Activated CD4-positive, alpha-beta memory T cell treated with anti-CD3 and anti-CD28 coated beads, Interleukin-2, amount 10 ng/mL, durations not matched to agents 7 days and 5 days (primary cell): ENCODE measurements around the gene NBEAL1. TPM values are rescaled to one million over a fixed set of nuclear protein-coding genes. Genes with fewer than 3 reads are reported as not detected.
"Not testable (repeated sequence)": the region's sequence is repeated elsewhere in the genome, so short reads cannot be mapped to it uniquely, and the experiment has no call there.

Experiments
- CTCF ChIA-PET: fragments of 350-600 bp; sonication (Branson Sonifier 250); formaldehyde crosslinking; loops from one replicate; lab custom pipeline; 2021; ENCODE audit warnings: antibody characterized with exemption, inconsistent platforms; lab: Charles Lee
- POLR2A ChIA-PET: fragments of 350-600 bp; sonication (Branson Sonifier 250); formaldehyde crosslinking; loops from one replicate; lab custom pipeline; 2021; ENCODE audit warnings: antibody characterized with exemption; lab: Charles Lee
- DNase-seq: peaks from one replicate; pipeline ENCODE4 v3.0.0-alpha.2; 2020
- H3K27ac Mint-ChIP-seq: one replicate; pipeline ENCODE4 v1.8.0; 2021; ENCODE audit warnings: mild to moderate bottlenecking, mixed read lengths
- H3K27me3 Mint-ChIP-seq: one replicate; pipeline ENCODE4 v1.8.0; 2021; ENCODE audit warnings: mixed read lengths
- H3K36me3 Mint-ChIP-seq: one replicate; pipeline ENCODE4 v1.8.0; 2021; ENCODE audit warnings: low read depth, mixed read lengths
- H3K4me1 Mint-ChIP-seq: one replicate; pipeline ENCODE4 v1.8.0; 2021; ENCODE audit warnings: mixed read lengths
- H3K4me3 Mint-ChIP-seq: one replicate; pipeline ENCODE4 v1.8.0; 2021; ENCODE audit warnings: mild to moderate bottlenecking, mixed read lengths
- H3K9me3 Mint-ChIP-seq: one replicate; pipeline ENCODE4 v1.8.0; 2021; ENCODE audit warnings: mixed read lengths
- total RNA-seq, 2 experiments: library from RNA; stranded (reverse); gene quantifications; one replicate each; pipeline ENCODE4 v1.2.3, GENCODE V29; 2021

The NBEAL1 gene
- total RNA-seq, 2 experiments from 2014 or later: 11.6 to 13.3 TPM

GRCh38 chr2:203209538-203209937, 194.9 kb downstream of the NBEAL1 start:
- no peak overlapping the region for H3K27ac Mint-ChIP-seq
- H3K4me3 Mint-ChIP-seq: no peak overlapping the region
- CTCF ChIA-PET: no interaction called here

DNA sequence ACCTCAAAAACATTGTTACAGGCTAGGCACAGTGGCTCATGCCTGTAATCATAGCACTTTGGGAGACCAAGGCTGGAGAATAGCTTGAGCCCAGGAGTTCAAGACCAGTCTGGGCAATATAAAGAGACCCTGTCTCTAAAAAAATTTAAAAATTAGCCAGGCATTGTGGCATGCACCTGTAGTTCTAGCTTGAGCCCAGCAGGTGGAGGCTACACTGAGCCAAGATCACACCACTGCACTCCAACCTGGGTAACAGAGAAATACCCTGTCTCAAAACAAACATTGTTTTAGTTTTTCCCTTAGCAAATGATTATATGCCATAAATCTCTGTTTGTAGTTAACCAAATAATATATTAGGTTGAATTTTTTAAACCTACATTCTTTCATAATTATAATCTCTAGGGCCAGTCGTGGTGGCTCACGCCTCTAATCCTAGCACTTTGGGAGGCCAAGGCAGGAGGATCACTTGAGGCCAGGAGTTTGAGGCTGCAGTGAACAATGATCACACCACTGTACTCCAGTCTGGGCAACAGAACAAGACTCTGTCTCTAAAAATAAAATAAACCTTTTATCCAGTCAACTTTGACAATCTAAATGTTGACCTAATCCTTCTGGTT, 210.9 kb downstream of the NBEAL1 start:
- Mint-ChIP-seq H3K9me3 (no peaks in the 10 kb centered on the region), H3K27ac (no peak overlapping the region), H3K36me3 (no peaks in the 10 kb centered on the region), H3K4me1 (no peaks in the 10 kb centered on the region), H3K4me3 (no peak overlapping the region), H3K27me3 (no peaks in the 10 kb centered on the region)
- CTCF ChIA-PET: interaction anchor here (0.6 to 4.8 kb wide), 8 partner anchors 9 to 589 kb away, joined by 3 to 31 read pairs (median 4); partner anchors contain the start of gene CYP20A1
- POLR2A ChIA-PET: interaction anchor here (1.2 to 2.9 kb wide), 2 partner anchors 13 to 14 kb away, joined by 4 to 13 read pairs; partner anchors contain the start of gene CYP20A1
- DNase-seq: peak; percentile 40

More at GRCh38 chr2:203209538-203209937, 194.9 kb downstream of the NBEAL1 start:
- H3K4me1 Mint-ChIP-seq: peaks cover 3% of the 10 kb centered on the region
- no peak for DNase-seq
- H3K9me3 Mint-ChIP-seq: no peaks in the 10 kb centered on the region
- peaks cover 4% of the 10 kb centered on the region for H3K36me3 Mint-ChIP-seq
- POLR2A ChIA-PET: interaction anchor here (0.8 kb wide), 1 partner anchor 29 kb away, joined by 3 read pairs; the partner anchor contains the start of gene CYP20A1
- no peaks in the 10 kb centered on the region for H3K27me3 Mint-ChIP-seq

DNA sequence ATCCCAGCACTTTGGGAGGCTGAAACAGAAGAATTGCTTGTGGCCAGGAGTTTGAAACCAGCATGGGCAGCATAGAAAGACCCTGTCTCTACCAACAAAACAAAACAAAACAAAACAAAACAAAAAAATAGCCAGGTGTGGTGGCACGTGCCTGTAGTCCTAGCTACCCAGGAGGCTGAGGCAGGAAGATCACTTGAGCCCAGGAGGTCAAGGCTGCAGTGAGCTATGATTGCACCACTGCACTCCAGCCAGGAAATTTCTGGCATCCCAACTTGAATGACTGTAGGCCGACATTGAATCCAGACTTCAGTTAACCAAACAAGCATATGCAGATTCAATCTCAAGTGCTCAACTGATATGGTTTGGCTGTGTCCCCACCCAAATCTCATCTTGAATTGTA, 215.0 kb downstream of the NBEAL1 start:
- H3K27ac Mint-ChIP-seq, H3K4me1 Mint-ChIP-seq, H3K27me3 Mint-ChIP-seq, DNase-seq, H3K36me3 Mint-ChIP-seq, H3K4me3 Mint-ChIP-seq, H3K9me3 Mint-ChIP-seq: not testable (repeated sequence)
- CTCF ChIA-PET: interaction anchor here (1.1 kb wide), 1 partner anchor 8 kb away, joined by 5 read pairs; no protein-coding TSS in a partner anchor
- POLR2A ChIA-PET: interaction anchor here (1.6 kb wide), 1 partner anchor 9 kb away, joined by 5 read pairs; the partner anchor contains the start of gene CYP20A1

DNA sequence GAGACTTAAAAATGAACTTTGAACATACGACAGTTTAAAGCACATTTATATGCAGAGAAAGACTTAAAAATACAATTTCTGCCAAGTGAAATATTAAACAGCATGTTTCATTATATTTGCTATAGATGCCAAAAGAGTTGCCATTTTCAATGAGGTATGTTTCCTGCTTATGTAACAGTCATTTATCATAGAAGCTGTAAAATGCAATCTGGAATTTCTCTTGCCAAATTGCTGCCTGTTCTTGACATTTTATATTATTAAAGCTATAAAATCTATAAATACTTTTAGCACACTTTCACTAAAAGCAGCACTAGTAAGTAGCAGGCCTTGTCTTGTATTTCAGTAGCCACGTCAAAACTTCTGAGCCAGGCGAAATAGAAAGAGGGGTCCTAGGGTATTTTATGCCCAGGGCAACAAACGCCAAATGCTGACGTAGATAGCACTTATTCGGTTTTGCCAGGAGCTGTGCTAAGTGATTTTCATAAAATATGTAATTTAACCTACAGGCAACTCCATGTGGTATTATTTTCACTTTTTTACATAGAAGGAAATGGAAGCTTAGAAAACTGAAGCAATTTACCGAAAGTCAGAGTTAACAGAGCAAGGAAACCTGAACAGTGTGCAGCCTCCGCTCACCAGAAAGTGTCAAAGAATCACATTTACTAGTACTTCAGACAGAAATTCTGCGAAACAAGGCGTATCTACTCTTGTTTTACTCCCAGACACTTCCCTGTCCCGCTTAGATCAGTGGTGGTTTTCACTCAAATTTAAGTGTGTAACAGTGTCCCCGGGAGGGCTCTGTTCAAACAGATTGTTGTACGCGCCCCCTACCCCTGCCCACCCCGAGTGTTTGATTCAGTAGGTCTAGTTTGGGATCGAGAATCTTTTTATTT, 222.9 kb downstream of the NBEAL1 start:
- ChIA-PET POLR2A (interaction anchor here (0.7 to 2.7 kb wide), 19 partner anchors 9 to 634 kb away, joined by 3 to 25 read pairs (median 5); partner anchors contain the start of genes ABI2, CARF, ICA1L and NBEAL1), CTCF (interaction anchor here (0.8 to 3.5 kb wide), 5 partner anchors 8 to 578 kb away, joined by 4 to 31 read pairs (median 5); no protein-coding TSS in a partner anchor)
- Mint-ChIP-seq H3K27ac (peak overlapping the region; percentile 99), H3K9me3 (no peaks in the 10 kb centered on the region), H3K36me3 (peaks cover 22% of the 10 kb centered on the region), H3K4me1 (peaks cover 29% of the 10 kb centered on the region), H3K4me3 (peak overlapping the region; percentile 100), H3K27me3 (no peaks in the 10 kb centered on the region)
- no peak for DNase-seq

DNA sequence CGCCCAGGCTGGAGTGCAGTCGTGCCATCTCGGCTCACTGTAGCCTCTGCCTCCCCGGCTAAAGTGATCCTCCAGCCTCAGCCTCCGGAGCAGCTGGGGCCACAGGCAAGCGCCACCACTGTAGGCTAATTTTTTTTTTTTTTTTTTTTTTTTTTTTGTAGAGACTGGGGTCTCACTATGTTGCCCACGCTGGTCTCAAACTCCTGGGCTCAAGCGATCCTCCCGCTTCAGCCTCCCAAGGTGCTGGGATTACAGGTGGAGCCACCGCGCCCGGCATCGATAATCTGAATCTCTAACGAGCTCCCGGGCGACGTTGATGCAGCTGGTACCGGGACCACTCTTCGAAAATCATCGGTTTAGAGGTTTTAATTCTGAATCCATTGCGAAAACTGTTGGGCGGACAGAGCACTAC, 223.6 kb downstream of the NBEAL1 start:
- Mint-ChIP-seq H3K27me3 (no peaks in the 10 kb centered on the region), H3K4me3 (peak overlapping the region; percentile 100), H3K4me1 (peaks cover 35% of the 10 kb centered on the region), H3K27ac (peak overlapping the region; percentile 99), H3K9me3 (no peaks in the 10 kb centered on the region), H3K36me3 (peaks cover 29% of the 10 kb centered on the region)
- ChIA-PET CTCF (interaction anchor here (0.8 to 3.5 kb wide), 9 partner anchors 9 to 671 kb away, joined by 3 to 31 read pairs (median 4); no protein-coding TSS in a partner anchor), POLR2A (interaction anchor here (0.7 to 2.7 kb wide), 26 partner anchors 9 to 633 kb away, joined by 3 to 25 read pairs (median 4); partner anchors contain the start of genes ABI2, CARF, CD28 and FAM117B)
- no peak for DNase-seq

GRCh38 chr2:203238704-203239526, 224.2 kb downstream of the NBEAL1 start, which contains the start of gene CYP20A1:
TSS of gene CYP20A1 (plus strand) at chr2:203239018. CDS start at chr2:203239063, 45 bp downstream.
- Mint-ChIP-seq H3K27ac (peak within 1 kb of the TSS; percentile 99), H3K4me1 (peaks cover 37% of the 10 kb centered on the region), H3K9me3 (no peaks in the 10 kb centered on the region), H3K4me3 (peak within 1 kb of the TSS; percentile 100), H3K36me3 (peaks cover 32% of the 10 kb centered on the region), H3K27me3 (no peaks in the 10 kb centered on the region)
- DNase-seq: peak; percentile 97
- ChIA-PET CTCF (interaction anchor here (0.8 to 3.5 kb wide), 13 partner anchors 9 to 671 kb away, joined by 3 to 31 read pairs (median 4); partner anchors contain the start of gene NBEAL1), POLR2A (interaction anchor here (0.6 to 2.7 kb wide), 42 partner anchors 10 to 1000 kb away, joined by 3 to 25 read pairs (median 4); partner anchors contain the start of genes ABI2, CARF, CD28 and FAM117B)

DNA sequence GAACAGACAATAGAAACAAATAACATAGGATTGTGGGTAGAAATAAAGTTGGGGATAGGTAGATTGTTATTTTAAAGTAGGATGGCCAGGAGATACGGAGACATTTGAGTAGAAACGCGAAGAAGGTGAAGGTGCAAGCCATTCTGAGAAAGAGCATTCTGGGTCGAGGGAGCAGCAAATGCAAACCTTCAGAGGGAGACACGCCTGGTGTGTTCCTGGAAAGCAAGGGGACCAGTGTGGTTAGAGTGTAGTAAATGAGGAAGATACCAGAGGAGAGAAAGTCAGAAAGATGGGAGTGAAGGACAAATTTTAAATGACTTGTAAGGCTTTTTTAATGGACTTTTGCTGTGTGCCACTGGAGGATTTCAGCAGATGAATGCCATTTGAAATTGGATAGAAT, 225.8 kb downstream of the NBEAL1 start:
- Mint-ChIP-seq H3K9me3 (no peaks in the 10 kb centered on the region), H3K36me3 (peaks cover 40% of the 10 kb centered on the region), H3K27me3 (no peaks in the 10 kb centered on the region), H3K4me3 (peak overlapping the region; percentile 100), H3K27ac (peak overlapping the region; percentile 99), H3K4me1 (peaks cover 38% of the 10 kb centered on the region)
- DNase-seq: no peak
- POLR2A ChIA-PET: interaction anchor here (1.2 to 2.7 kb wide), 6 partner anchors 18 to 973 kb away, joined by 3 to 25 read pairs (median 9); partner anchors contain the start of genes ABI2, CARF, CD28 and WDR12
- CTCF ChIA-PET: interaction anchor here (0.9 to 3.5 kb wide), 4 partner anchors 8 to 214 kb away, joined by 4 to 31 read pairs (median 6); no protein-coding TSS in a partner anchor

GRCh38 chr2:203242518-203242917, 227.8 kb downstream of the NBEAL1 start:
- ChIA-PET CTCF (no interaction called here), POLR2A (no interaction called here)
- peaks cover 44% of the 10 kb centered on the region for H3K4me1 Mint-ChIP-seq
- H3K36me3 Mint-ChIP-seq: peaks cover 50% of the 10 kb centered on the region
- H3K27me3 Mint-ChIP-seq: no peaks in the 10 kb centered on the region
- no peak overlapping the region for H3K4me3 Mint-ChIP-seq
- DNase-seq: no peak
- no peak overlapping the region for H3K27ac Mint-ChIP-seq
- H3K9me3 Mint-ChIP-seq: no peaks in the 10 kb centered on the region

DNA sequence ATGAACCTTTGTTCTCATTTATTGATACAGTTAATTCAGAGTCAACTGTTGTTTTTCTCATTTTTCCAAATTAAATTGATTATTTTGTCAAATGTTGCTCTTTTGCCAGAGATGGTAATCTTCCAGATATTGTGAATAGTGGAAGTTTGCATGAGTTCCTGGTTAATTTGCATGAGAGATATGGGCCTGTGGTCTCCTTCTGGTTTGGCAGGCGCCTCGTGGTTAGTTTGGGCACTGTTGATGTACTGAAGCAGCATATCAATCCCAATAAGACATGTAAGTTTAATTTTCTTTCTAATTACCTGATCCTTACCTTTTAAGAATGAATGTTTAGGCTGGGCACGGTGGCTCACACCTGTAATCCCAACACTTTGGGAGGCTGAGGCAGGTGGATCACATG, 232.0 kb downstream of the NBEAL1 start:
- H3K27me3 Mint-ChIP-seq: no peaks in the 10 kb centered on the region
- DNase-seq: no peak
- H3K27ac Mint-ChIP-seq: no peak overlapping the region
- H3K4me3 Mint-ChIP-seq: no peak overlapping the region
- peaks cover 45% of the 10 kb centered on the region for H3K36me3 Mint-ChIP-seq
- no peaks in the 10 kb centered on the region for H3K9me3 Mint-ChIP-seq
- peaks cover 18% of the 10 kb centered on the region for H3K4me1 Mint-ChIP-seq
- POLR2A ChIA-PET: no interaction called here
- CTCF ChIA-PET: no interaction called here

DNA sequence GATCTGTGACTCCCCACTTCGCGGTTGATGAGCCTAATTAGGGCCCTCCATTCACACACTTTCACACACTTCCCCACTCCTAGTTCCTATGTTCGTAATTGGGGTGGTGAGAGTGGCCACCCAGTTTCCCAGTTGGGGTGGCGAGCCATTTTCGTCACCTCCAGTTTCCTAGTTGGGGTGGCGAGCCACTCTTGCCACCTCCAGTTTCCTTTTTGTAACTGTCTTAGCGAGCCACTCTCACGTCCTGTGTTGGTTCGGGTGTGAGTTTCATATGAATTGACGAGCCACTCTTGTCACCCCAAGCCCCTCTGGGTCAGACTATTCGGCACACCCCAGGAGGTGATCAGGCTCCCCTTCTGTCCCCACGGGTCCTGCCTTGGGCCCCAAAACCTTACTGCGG, 238.1 kb downstream of the NBEAL1 start:
- H3K9me3 Mint-ChIP-seq: peaks cover 3% of the 10 kb centered on the region
- no peaks in the 10 kb centered on the region for H3K27me3 Mint-ChIP-seq
- no peak overlapping the region for H3K4me3 Mint-ChIP-seq
- DNase-seq: no peak
- peak overlapping the region; percentile 27 for H3K27ac Mint-ChIP-seq
- H3K36me3 Mint-ChIP-seq: peaks cover 56% of the 10 kb centered on the region
- POLR2A ChIA-PET: no interaction called here
- CTCF ChIA-PET: no interaction called here
- H3K4me1 Mint-ChIP-seq: no peaks in the 10 kb centered on the region

GRCh38 chr2:203253422-203254095, 238.9 kb downstream of the NBEAL1 start:
- DNase-seq, H3K4me1 Mint-ChIP-seq, H3K9me3 Mint-ChIP-seq, CTCF ChIA-PET, POLR2A ChIA-PET, H3K27ac Mint-ChIP-seq, H3K27me3 Mint-ChIP-seq, H3K4me3 Mint-ChIP-seq: not testable (repeated sequence)
- H3K36me3 Mint-ChIP-seq: peaks cover 56% of the 10 kb centered on the region
